ENCODE results near the gene TNIK. TPM values are rescaled to one million over a fixed set of nuclear protein-coding genes. Genes with fewer than 3 reads are reported as not detected.

The TNIK gene
- total RNA-seq, 1 experiment from 2014 or later, result 5.8 TPM

GRCh38 chr3:171044835-171045793 is 415.1 kb downstream of the TNIK start:
- peak; percentile 14 for DNase-seq (ENCODE audit: low read depth)

GRCh38 chr3:171044384-171044783 is 415.8 kb downstream of the TNIK start:
- DNase-seq (ENCODE audit: low read depth), result no peak

GRCh38 chr3:171039674-171040073 is 420.5 kb downstream of the TNIK start:
- DNase-seq (ENCODE audit: low read depth), result no peak

- DNase-seq (ENCODE audit: low read depth), result no peak
Observed at GRCh38 chr3:171038342-171038741, 421.9 kb downstream of the TNIK start.

GRCh38 chr3:171028779-171029232 is 431.4 kb downstream of the TNIK start:
- peak; percentile 34 for DNase-seq (ENCODE audit: low read depth)

- no peak for DNase-seq (ENCODE audit: low read depth)
Observed at GRCh38 chr3:171028025-171028778, 432.0 kb downstream of the TNIK start.

GRCh38 chr3:171026597-171027293 is 433.5 kb downstream of the TNIK start, which contains the start of gene SLC2A2:
Gene SLC2A2, minus strand, starts transcription at chr3:171026720. Its CDS starts 50 bp downstream, at chr3:171026670.
- no peak for DNase-seq (ENCODE audit: low read depth)

- no peak for DNase-seq (ENCODE audit: low read depth)
Observed at GRCh38 chr3:171023566-171023965, 436.6 kb downstream of the TNIK start.

- DNase-seq (ENCODE audit: low read depth), result no peak
Observed at GRCh38 chr3:171021377-171021776, 438.8 kb downstream of the TNIK start.

GRCh38 chr3:171018156-171018935 is 441.9 kb downstream of the TNIK start:
- no peak for DNase-seq (ENCODE audit: low read depth)

GRCh38 chr3:171013822-171014748 is 446.1 kb downstream of the TNIK start:
- DNase-seq (ENCODE audit: low read depth), result no peak

- DNase-seq (ENCODE audit: low read depth), result no peak
Observed at GRCh38 chr3:171011873-171012336, 448.3 kb downstream of the TNIK start.
